GM18517 (cell line): ENCODE data around the gene CRABP2.

Source experiments
- ATAC-seq: cut with Tn5 transposase; IDR thresholded peaks from one replicate; pipeline ENCODE4 v1.9.1; 2021; ENCODE audit warnings: mild to moderate bottlenecking, moderate library complexity; ENCODE audit not compliant: unreplicated experiment

The CRABP2 gene

GRCh38 chr1:156691665-156692440 is 13.5 kb downstream of the CRABP2 start:
- ATAC-seq: no peak

GRCh38 chr1:156691191-156691590 is 14.2 kb downstream of the CRABP2 start:
- no peak for ATAC-seq

GRCh38 chr1:156690675-156691036 is 14.7 kb downstream of the CRABP2 start:
- ATAC-seq: no peak

GRCh38 chr1:156689953-156690674 is 15.3 kb downstream of the CRABP2 start:
- ATAC-seq: no peak

DNA sequence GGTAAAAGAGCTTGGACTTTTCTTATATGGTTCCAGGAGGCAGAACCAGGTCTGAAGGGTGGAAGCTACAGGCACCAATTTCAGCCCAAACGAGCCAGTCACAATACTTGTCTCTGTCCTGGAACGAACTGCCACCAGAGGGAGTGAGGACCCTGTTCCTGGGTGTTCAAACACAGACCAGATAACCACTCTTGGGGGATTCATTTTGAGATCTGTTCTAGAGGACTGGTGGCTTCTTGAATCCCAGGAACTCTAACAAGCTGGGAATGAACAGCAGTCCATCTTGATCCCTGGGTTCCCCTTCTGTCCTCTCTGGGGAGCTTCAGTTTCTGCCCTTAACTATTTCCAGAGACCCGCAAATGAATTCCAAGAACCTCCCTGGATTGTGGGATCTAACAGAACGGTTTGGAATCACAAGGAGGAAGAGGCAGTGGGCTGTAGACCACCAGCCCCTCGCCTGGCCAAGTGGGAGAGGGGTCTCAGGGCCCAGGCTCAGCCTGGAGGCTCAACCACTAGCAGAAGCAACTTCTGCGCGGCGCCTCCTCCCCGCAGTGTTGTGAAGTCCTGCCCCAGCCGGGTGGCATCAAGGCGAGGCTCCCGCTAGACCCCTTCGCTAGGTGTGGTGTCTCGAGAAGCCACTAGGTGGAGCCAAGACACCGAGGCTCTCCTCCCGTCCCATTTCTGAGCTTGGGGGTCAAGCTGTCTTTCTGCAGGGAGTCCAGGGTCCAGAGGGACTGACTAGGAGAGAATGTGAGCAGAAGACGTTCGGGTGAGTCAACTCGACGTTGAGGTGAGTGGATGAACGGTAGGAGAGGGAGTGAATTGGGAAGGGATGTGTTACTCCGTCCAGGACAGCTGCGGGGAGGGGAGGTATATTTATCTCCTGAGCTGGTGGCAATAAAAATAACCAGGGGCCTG is 16.1 kb downstream of the CRABP2 start:
- no peak for ATAC-seq

DNA sequence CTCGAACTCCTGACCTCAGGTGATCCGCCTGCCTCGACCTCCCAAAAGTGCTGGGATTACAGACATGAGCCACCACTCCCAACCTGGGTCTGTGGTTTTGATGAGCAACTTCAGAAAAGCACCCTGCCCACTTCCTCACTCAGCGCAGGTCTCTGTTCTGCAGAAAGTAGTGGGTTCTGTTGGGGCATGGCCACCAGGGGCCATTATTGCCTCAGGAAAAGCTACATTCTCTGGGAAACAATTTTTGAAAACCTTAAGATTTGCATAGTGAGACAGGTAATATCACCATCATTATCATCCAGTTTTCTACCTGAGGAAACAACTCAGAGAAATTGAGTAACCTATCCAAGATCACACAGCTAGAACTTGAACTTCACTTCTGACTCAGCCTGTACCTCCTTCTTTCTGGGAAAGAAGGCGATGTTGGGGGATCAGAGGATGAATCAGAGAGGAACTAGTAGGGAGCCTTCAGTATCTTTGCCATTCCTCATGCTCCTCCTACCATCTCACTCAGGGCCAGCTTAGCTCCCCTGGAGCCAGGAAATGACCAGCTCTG is 21.1 kb downstream of the CRABP2 start:
- ATAC-seq: no peak

- no peak for ATAC-seq
These were observed 23.1 kb downstream of the CRABP2 start for GRCh38 chr1:156682166-156682890.

- no peak for ATAC-seq
These were observed 24.0 kb downstream of the CRABP2 start for GRCh38 chr1:156681196-156681960.

DNA sequence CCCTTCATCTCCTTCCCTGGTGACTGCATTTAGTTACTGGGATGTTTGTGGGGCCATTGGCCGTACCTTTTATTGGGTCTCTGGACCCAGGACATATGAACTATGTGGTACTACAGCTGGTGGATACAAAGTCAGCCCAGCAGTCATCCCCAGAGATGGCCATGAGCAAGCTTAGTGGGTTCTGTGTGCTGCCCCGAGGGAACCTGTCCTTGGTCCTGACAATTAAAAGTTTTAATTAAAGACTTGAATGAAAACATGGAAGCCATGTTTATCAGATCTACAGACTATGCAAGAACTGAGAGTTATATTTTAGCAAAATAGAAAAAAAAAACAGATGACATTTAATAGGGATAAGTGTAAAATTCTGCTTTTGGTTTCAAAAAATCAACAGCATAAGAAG is 25.3 kb downstream of the CRABP2 start:
- ATAC-seq: no peak

- no peak for ATAC-seq
These were observed 27.5 kb downstream of the CRABP2 start for GRCh38 chr1:156677616-156678596.

GRCh38 chr1:156676820-156677615 is 28.4 kb downstream of the CRABP2 start, which contains the start of gene NES:
TSS of gene NES (minus strand) at chr1:156677407. CDS start at chr1:156677264, 143 bp downstream.
- no peak for ATAC-seq

GRCh38 chr1:156676114-156676819 is 29.1 kb downstream of the CRABP2 start:
- ATAC-seq: no peak

DNA sequence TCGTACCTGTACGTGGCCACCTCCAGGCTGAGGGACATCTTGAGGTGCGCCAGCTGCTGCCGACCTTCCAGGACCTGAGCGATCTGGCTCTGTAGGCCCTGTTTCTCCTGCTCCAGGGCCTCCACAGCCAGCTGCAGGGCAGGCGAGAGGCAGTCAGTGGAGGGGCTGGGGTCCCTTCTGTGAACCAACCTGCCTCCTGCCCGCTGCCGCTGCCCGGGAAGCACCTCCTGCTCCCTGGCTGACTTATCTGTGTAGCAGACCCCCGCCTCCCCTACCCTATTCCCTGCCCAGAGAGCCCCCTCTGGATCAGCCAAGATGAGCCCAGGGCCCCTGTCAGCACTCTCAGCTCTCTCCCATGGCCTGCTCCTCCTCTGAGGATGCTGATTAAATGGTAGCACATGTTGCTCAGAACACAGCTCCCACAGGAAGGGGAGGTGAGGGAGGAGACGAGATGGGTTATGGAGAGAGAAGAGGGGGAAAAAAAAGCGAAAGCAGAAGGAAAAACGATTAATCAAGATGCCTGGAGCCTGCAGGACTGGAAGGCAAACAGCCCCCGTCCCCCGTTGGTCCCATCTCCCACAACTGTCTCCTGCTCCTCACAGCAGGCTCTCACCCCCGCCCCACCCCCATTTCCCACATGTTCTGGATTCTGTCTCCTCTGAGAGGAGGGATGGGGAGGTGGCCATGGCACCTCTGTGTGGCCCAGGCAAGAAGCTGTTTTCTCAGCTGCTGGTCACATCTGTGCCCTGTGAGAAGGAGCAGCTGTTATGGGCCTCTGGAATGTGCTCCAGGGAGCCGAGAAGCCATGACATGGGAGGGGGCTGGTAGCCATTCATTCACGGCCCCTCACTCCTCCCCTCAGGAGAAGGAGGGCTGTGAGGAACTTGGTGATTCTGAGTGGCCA is 29.9 kb downstream of the CRABP2 start:
- ATAC-seq: no peak

DNA sequence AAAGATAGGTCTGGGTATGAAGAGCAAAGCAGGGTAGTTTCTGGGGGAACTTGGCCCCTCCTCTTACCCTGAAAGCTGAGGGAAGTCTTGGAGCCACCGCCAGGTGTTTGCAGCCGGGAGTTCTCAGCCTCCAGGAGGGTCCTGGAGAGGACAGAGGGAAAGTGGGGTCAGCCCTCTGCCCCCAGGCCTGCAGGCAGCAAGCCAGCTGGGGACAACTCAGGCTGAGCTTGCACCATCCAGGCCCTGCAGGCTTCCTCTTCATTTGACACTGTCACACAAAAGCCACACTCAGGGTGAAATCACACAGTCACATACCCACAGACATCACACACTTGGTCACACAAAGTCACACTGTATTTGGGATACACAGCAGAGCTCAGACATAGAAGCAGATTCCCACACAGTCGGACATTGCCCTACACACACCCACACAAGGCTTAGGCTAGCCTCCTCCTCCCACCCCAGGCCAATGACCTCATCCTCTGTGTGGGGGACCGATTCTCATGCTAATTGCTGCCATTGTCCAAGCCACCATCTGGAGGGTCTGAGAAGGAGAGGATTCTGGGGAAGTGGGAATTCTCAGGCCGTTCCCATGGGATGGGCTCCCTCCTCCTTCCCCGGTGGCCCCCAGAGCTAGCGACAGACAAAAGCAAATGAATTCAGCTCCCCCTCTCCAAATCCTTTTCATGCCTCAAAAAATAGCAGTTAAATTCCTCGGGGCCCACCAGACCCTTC is 31.8 kb downstream of the CRABP2 start:
- no peak for ATAC-seq

- ATAC-seq: no peak
These were observed 33.6 kb downstream of the CRABP2 start for GRCh38 chr1:156671804-156672203.
